GM13977 (cell line): Measurements from ENCODE around the gene PPFIA1.
"Not testable (repeated sequence)": the region's sequence is repeated elsewhere in the genome, so short reads cannot be mapped to it uniquely, and the experiment has no call there.

Experiments
- DNase-seq: peaks from one replicate; pipeline ENCODE4 v3.0.0; 2012; ENCODE audit warnings: low spot score
- in situ Hi-C: fragments of 300-500 bp; cut with MboI; formaldehyde crosslinking; loops from one replicate; pipeline ENCODE4 v1.12.0; 2022; ENCODE audit warnings: low sequenced_read_pairs, low pct_unique_long_range_greater_than_20kb, mixed read lengths, inconsistent platforms; ENCODE audit not compliant: unreplicated experiment
- TF ChIP-seq, protein P1 (sequence below): IDR thresholded peaks from 2 replicates; pipeline ENCODE4 v1.5.1; 2012; ENCODE audit warnings: mild to moderate bottlenecking, control low read depth; ENCODE audit not compliant: insufficient read depth; ENCODE audit errors: extremely low read depth, missing control alignments

Gene PPFIA1

DNA sequence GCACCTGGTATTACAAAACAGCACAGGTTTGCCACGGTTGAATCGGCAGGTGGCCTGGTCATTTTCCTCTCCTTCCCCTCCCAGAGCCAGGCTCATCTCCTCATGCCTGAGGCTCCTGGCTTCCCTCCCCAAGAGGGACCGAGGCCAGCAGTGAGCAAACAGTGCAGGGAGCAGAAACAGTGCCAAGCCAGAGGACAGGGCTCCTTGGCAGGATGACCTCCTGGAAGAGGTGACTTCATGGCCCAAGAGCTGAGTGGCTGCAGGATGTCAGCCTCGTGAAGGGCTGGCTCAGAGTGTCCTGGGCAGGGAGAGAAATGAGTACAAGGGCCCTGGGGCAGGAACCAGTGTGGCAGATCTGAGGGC is 22.8 kb upstream of the PPFIA1 start:
- in situ Hi-C loops: no loop called here
- no peak for DNase-seq
- TF ChIP-seq, protein P1, sequence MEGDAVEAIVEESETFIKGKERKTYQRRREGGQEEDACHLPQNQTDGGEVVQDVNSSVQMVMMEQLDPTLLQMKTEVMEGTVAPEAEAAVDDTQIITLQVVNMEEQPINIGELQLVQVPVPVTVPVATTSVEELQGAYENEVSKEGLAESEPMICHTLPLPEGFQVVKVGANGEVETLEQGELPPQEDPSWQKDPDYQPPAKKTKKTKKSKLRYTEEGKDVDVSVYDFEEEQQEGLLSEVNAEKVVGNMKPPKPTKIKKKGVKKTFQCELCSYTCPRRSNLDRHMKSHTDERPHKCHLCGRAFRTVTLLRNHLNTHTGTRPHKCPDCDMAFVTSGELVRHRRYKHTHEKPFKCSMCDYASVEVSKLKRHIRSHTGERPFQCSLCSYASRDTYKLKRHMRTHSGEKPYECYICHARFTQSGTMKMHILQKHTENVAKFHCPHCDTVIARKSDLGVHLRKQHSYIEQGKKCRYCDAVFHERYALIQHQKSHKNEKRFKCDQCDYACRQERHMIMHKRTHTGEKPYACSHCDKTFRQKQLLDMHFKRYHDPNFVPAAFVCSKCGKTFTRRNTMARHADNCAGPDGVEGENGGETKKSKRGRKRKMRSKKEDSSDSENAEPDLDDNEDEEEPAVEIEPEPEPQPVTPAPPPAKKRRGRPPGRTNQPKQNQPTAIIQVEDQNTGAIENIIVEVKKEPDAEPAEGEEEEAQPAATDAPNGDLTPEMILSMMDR: no peak

DNA sequence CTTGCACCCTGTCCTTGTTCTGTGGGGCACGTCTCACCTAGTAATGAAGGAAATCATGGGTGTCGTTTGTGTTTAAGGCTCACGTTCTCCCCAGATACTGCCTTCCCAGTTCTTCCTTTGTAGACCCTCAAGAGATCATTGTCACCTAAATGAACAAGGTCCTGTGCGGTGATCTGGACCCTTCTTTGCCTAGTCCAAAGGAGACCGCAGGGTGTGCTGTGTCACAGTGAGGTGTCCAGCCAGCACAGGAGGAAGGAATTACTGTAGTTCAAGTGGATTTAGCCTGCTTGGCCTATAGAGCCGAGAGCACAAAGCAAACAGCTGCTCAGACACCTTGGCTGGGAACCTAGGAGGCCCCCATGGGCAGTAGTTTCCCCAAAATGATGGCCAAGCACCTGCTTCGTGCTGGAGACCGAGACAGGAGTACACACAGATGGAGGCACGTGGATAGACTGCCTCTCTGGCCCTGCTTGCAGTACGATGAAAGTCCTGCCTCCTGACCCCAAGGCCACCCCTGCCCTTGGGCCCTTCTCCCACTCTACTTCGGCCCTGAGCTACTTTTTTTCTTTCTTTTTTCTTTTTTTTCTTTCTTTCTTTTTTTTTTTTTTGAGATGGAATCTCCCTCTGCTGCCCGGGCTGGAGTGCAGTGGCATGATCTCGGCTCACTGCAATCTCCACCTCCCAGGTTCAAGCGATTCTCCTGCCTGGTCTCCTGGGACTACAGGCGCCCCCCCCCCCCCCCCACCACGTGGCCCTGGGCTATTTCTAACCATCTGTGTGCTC is 19.4 kb upstream of the PPFIA1 start:
- in situ Hi-C loops: no loop called here
- no peak for DNase-seq
- TF ChIP-seq, protein P1: no peak

DNA sequence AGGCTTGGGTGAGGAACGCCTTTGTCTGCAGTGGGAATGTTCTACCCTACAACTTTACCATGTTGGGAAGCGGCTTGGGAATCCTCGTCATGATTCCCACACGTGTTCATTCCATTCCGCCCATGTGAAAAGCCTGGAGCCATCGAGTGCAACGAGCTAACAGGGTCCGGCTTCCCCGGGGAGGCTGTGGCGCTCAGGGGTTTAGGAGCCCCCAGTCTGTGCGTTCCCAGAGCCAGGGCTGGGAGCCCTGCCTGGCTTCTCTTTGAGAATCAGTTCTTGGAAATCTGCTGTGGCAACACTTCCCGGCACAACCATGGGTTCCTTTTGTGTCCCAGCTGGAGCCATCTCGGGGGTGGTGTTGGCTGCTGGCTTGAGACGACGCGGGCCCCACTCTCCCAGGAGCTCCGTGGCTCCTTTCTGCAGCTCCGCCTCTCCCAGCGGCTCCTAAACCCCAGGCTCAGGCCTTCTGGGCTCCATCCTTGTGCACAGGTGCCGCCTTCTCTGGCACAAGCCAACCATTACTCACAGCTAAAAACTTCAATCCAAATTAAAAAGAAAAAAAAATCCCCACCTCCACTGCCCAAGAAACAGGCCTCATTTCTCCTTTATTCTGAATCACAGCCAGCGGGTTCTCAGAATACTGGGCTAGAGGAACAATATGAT is 18.7 kb upstream of the PPFIA1 start:
- in situ Hi-C loops: no loop called here
- DNase-seq: no peak
- TF ChIP-seq, protein P1: no peak

DNA sequence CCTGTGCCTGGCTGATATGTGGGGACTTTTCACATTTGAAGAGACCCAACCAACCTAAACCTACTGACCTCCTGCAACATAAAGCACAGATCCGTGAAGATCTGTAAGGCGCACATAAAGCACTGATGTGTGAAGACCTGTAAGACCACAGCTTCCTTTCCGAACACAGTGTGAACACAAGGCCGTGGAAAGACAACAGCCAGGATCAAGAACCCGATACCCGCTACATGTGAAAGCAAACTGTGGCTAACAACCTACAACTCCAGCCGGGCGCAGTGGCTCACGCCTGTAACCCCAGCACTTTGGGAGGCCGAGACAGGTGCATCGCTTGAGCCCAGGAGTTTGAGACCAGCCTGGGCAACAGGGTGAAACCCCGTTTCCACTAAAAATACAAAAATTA is 17.6 kb upstream of the PPFIA1 start:
- in situ Hi-C loops: no loop called here
- TF ChIP-seq, protein P1: no peak
- no peak for DNase-seq

DNA sequence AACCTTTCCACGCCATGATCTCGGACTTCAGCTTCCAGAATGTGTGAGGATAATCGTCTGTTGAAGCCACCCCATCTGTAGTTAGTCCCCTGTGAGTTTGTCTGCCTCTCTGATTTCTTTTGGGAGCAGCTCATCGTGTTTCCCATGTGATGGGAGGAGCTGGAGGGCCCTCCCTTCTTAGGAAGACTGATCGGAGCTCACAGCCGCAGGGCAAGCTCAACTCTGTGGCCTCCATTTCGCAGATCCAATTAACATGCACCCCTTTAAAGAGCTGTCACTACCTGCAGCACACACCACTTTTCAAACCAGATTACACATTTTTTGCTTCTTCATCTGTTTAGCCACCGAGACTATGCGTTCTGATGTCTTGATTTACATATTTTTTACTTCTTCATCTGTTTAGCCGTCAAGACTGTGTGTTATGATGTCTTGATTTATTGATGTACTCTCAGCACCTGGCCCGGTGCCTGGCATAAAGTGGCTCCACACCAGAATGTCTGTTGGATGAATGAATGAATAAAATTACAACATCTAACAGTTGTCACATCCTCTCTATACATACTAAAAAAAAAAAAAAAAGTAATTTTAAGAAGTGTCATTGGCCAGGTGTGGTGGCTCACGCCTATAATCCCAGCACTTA is 14.9 kb upstream of the PPFIA1 start:
- DNase-seq: no peak
- in situ Hi-C loops: no loop called here
- TF ChIP-seq, protein P1: no peak

DNA sequence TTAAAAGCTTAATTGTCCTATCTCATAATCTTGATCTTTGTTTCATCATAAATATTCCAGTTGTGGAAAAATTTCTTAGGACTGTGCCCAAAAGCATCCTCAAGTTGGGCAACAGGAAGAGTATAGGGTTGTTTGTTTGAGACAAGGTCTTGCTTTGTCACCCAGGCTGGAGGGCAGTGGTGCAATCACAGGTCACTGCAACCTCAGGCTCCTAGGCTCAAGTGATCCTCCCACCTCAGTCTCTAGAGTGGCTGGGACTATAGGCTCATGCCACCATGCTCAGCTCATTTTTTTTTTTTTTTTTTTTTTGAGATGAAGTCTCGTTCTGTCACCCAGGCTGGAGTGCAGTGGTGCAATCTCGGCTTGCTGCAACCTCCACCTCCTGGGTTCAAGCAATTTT is 11.4 kb upstream of the PPFIA1 start:
- DNase-seq, in situ Hi-C loops: not testable (repeated sequence)

DNA sequence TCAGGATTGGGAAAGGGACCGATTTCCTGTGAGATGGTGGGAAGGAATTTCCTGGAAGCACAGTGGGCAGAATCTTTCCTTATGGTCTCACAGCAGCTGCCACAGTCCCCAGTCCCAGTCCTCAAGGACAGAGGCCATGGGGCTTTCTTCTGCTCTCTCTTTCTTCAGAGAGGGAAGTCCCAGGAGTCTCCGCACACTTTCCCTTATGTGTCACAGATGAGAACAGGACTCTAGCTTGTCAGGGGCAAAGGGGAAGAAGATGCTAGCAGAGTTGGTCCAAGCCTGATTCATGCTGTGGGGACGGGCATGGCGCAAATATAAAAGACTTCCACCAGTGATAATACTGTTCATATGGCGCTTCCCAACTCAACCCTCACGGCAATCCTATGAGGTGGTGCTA is 7.5 kb upstream of the PPFIA1 start:
- in situ Hi-C loops: no loop called here
- TF ChIP-seq, protein P1: no peak
- DNase-seq: no peak
